Activated CD4-positive, alpha-beta T cell treated with anti-CD3 and anti-CD28 coated beads, Interleukin-2, Interleukin-6, amounts not matched to agents 100 ng/mL and 50 ng/mL, durations not matched to agents 16 hours and 8 hours (primary cell): ENCODE measurements around the gene SMIM15.
A peak's percentile ranks its signal among the peaks of the same experiment; 100 is the strongest.
"Not testable (repeated sequence)": the region's sequence is repeated elsewhere in the genome, so short reads cannot be mapped to it uniquely, and the experiment has no call there.

ENCODE experiments used
- DNase-seq: peaks from one replicate; pipeline ENCODE4 v3.0.0-alpha.2; 2020

The SMIM15 gene

DNA sequence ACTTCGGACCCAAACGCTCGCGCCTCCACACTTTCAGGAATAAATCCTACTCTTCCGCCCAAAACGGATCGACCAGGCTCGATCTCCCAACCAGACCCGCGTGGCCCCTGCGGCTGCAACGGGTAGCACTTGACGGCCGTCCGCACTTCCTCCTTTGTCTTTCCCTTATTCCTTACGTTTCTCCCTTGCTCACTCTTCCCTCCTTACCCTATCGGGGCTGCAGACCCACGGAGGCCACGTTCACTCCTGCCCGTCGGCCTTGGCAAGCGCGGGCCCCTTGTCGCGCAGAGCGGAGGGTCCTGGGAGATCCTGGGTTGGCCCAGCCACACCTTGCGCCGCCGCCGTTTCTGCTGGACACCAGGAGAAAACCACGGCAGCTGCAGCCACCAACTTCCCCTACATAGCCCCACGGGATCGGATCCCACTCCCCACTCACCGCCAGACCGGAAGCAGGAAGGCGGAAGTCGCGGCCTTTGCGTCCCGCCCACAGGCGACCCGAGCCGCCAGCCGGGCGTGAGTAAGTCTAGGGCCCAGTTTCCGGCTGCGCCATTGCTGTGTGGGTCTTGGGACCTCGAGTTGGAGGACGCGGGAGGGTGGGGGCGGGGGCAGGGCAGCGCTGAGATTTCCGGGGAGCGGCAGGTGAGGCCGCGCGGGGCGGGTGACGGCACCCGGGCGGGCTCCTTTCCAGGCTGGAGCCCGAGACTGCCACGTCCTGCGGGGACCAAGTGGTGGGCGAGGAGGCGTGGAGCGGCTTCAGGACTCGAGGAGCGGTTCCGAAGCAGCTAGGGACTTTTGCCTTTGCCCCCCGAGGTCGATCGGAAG, at the start of gene SMIM15:
SMIM15 (minus strand) TSS at position 459 of the 822 bp plus-strand sequence. CDS start 2,297 bp downstream, outside the sequence.
- peak; percentile 92 for DNase-seq

GRCh38 chr5:61207884-61208283, 45.6 kb upstream of the SMIM15 start:
- no peak for DNase-seq

DNA sequence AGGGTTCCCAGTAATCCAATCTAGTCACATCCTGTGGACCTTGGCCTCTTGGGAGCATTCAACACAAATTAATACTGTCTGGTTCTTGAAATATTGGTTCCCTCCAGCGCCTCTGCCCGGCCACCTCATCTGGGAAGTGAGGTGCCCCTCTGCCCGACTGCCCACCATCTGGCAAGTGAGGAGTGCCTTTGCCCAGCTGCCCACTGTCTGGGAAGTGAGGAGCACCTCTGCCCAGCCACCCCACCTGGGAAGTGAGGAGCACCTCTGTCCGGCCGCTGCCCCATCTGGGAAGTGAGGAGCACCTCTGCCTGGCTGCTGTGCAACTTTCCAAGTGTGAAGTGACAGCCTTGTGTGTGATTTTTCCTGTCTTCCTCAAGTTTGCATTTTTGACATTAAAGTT, 42.7 kb upstream of the SMIM15 start:
- no peak for DNase-seq

GRCh38 chr5:61202213-61202612, 39.9 kb upstream of the SMIM15 start:
- DNase-seq, result peak; percentile 83

GRCh38 chr5:61200582-61201155, 38.4 kb upstream of the SMIM15 start:
- peak; percentile 13 for DNase-seq

DNA sequence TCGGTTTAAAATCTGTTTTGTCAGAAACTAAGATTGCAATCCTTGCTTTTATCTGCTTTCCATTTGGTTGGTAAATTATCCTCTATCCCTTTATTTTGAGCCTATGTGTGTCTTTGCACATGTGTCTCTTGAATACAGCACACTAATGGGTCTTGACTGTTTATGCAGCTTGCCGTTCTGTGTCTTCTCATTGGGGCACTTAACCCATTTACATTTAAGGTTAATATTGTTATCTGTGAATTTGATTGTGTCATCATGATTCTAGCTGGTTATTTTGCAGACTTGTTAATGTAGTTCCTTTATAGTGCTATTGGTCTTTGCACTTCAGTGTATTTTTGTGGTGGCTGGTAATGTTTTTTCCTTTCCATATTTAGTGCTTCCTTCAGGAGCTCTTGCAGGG, 36.3 kb upstream of the SMIM15 start:
- DNase-seq, result no peak

- not testable (repeated sequence) for DNase-seq
Measured at GRCh38 chr5:61187826-61188225, 25.6 kb upstream of the SMIM15 start.

- DNase-seq, result not testable (repeated sequence)
Measured at GRCh38 chr5:61187352-61187751, 25.1 kb upstream of the SMIM15 start.

DNA sequence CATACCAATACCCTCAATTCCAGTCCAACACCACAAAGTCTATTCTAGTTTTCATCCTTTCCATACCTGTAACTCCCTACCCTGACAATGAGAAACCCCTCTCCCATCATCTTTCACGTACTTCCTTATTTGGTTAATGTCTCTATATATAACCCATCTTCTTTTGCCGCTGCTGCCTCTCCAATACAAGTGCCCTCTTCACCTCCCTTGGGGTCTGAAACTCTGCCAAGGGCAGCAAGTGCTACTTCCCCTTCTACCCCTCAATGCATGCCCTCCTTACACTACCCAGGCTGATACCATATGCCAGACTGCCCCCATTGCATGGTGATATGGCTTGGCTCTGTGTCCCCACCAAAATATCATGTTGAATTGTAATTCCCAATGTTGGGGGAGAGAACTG, 24.4 kb upstream of the SMIM15 start:
- no peak for DNase-seq

DNA sequence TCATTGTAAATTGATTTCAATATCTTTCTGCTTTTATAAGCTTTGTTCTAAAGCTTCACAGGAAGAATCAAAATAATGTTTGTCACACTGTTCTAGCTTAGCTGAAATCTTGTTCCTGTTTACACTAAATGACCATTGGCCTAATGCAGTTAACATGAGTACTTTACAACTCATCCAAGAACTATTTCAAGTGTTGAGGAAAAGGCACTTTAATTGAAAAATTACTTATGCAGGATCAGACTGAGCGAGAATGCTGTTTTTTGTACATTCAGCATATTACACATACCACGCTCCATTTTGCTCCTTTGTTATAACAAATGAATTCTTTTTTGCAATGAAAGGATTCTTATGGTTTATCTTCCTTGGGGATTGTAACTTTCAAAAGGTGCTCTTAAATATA, 22.4 kb upstream of the SMIM15 start:
- DNase-seq, result no peak

DNA sequence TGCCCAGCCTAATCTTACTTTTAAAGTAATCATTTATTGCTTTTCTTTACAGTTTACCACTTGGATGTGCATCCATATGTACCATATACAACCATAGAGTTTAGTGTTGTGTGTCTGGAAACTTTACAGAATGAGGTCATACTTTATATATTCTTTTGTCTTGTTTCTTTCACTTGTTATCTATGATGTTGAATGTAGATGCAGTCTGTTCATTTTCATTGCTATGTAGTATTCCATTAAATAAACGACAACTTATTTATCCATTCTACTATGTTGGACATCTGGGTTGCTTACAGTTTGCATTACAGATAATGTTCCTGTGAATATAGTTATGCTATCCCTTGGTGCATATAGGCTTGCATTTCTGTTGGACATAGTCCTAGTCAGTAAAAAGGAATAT, 21.3 kb upstream of the SMIM15 start:
- DNase-seq, result no peak

- no peak for DNase-seq
Measured at GRCh38 chr5:61182449-61182848, 20.2 kb upstream of the SMIM15 start.

DNA sequence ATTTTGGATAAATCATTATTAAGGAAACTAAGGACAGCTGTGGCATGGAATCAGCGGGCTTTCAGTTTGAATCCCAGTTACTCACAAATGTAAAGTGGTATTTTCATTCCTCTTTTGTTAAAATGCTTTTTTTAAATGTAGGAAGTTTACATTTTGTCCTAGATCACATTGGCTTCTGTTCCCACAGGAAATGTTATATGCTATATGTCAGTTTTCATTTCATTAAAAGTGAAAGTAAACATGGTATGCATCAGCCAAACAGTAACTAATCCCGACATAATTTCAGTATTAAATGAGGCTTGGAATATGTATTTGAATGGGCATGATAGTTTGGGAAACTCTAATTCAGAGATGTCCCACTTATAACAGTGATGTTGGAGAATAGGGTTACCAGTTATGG, 18.6 kb upstream of the SMIM15 start:
- DNase-seq, result no peak

DNA sequence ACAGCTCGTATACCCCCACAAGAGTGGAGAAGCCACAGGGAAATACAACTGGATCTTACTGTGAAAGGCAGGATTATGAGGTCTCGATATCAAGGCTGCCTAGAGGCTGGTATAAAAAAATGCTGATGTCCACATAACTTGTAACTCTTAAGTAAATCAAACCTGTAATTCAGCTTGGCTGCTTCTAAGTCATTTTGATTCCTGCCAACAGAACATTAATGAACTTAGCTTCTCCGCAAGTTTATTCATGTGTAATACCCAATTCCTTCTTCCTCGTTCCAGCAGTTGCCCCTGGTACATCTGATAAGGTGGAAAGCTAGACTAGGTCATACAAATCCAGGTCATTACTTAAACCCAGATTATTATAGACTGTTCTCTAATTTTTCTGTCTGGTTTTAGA, 16.4 kb upstream of the SMIM15 start:
- no peak for DNase-seq

GRCh38 chr5:61177716-61178115, 15.4 kb upstream of the SMIM15 start:
- DNase-seq, result no peak

GRCh38 chr5:61177070-61177469, 14.8 kb upstream of the SMIM15 start:
- no peak for DNase-seq

- DNase-seq, result no peak
Measured at GRCh38 chr5:61176631-61177030, 14.4 kb upstream of the SMIM15 start.

GRCh38 chr5:61171479-61171878, 9.2 kb upstream of the SMIM15 start:
- no peak for DNase-seq

DNA sequence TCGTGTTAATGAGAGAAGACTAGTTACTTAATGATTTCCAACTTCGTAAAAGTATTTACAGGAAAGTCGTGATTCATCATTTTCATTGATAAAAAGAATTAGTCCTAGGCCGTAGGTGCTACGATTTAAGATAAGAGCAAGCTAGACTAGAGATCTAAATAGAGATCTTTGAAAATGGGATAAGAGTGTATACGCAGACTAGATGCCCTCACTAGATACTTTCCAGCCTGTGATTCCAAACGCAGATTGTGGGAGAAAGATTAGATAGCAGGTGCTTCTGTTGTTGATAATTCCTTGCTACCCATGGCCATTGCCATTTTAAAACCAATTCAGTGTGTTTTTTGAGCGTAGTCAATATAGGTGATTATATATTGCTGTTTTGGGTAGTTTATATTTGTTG, 6.7 kb upstream of the SMIM15 start:
- no peak for DNase-seq

- DNase-seq, result no peak
Measured at GRCh38 chr5:61167382-61167781, 5.1 kb upstream of the SMIM15 start.

- no peak for DNase-seq
Measured at GRCh38 chr5:61163905-61164304, 1.6 kb upstream of the SMIM15 start.

DNA sequence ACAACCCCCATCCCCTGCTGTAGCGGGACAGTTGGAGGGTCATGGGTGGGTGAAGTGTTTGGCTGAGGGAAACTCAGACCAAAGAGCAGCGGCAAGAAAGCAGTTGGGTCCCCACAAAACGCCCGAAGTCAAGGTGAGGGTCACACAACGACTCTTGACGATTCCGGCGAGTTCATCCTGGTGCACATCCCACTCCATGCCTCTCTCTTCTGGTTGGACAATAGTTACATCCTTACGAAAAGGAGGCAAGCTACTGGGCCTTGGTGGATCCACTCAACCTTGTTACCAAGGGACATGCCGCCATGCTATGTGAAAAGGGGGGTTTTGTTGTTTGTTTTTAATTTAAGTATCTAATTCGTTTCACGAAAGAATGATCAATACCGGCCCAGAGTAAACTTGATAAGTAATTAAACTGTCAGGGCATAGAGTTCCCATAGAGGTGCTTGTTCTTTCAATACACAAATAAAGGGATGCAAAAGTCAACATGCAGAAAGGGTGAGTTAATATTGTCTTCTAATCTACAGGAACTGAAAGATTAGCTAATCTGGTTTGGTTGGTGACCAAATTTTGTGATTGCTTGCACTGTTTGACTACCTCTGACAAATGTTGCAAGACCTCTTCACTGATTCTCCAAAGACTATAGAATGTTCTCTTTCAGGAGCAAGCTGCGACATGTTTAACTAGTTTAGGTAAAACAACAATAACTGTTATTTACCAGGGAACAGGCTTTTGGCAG, 732 bp upstream of the SMIM15 start:
- no peak for DNase-seq

GRCh38 chr5:61160497-61160896, 1.8 kb downstream of the SMIM15 start:
- DNase-seq, result no peak

GRCh38 chr5:61159836-61160235, 2.4 kb downstream of the SMIM15 start:
- no peak for DNase-seq
